ENCODE measurements around the gene KCNN3. TPM values are rescaled to one million over a fixed set of nuclear protein-coding genes. Genes with fewer than 3 reads are reported as not detected.

Gene KCNN3
- total and polyA plus RNA-seq, 2 of the 13 experiments (the other 11 are each of a cell fraction or from before 2014, with no cell fraction given): not detected

DNA sequence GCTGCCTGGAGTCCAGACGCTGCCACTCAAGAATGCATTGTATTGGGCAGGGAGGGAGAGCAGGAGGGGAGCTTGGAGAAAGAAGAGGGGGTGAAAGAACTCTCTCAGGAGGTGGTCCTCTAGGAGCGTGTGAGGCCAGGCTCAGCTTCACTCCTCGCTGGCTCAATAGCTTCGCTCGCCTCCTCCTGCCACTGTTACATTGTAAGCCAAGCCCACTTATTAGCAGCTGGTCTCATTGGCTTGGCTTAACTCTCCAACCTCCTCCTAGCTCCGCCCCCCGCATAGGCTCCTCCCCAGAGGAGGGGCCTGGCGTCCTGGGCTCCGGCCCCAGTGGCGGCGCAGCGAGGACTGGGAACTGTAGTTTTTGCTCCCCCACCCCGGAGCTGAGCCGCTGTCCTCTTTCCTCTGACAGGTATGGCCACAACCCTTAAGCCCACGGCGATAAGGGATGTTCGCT lies at the start of gene KCNN3 (continued):
- TF ChIP-seq SKIL (CRISPR knock-in tag; IDR thresholded peaks at IDR 0.05; ENCODE audit: borderline replicate concordance): no peak
- no peak for TF ChIP-seq ZNF577 (CRISPR knock-in tag; IDR thresholded peaks at IDR 0.05; ENCODE audit: borderline replicate concordance, low read depth)
- TF ChIP-seq HCFC1 (IDR thresholded peaks at IDR 0.05; ENCODE audit: low read depth, low read length): peak; percentile 70; the same call in 1 of the 2 replicates
- no peak for TF ChIP-seq HDAC2 (CRISPR knock-in tag; IDR thresholded peaks at IDR 0.05)
- no peak for TF ChIP-seq GABPA (IDR thresholded peaks at IDR 0.05; ENCODE audit: low read depth, low read length)
- peak; percentile 52; the same call in 1 of the 2 replicates for TF ChIP-seq GABPA (CRISPR knock-in tag; IDR thresholded peaks at IDR 0.05; ENCODE audit: low read depth)
- no peak for TF ChIP-seq HNRNPUL1 (IDR thresholded peaks at IDR 0.05; ENCODE audit: low read depth, low read length)
- no peak for TF ChIP-seq MEIS2 (CRISPR knock-in tag; IDR thresholded peaks at IDR 0.05)
- TF ChIP-seq AKAP8 (CRISPR knock-in tag; IDR thresholded peaks at IDR 0.05): no peak
- TF ChIP-seq CREB1 (IDR thresholded peaks at IDR 0.05): no peak
- 0 out of 2 replicates have a peak, but pooled peaks have one; percentile 16 for TF ChIP-seq CREB1 (CRISPR knock-in tag; IDR thresholded peaks at IDR 0.05)
- 0 out of 2 replicates have a peak, but pooled peaks have one; percentile 40 for TF ChIP-seq KDM2A (CRISPR knock-in tag; IDR thresholded peaks at IDR 0.05; ENCODE audit: borderline replicate concordance, low read depth)
- no peak for TF ChIP-seq NFKB2 (CRISPR knock-in tag; IDR thresholded peaks at IDR 0.05; ENCODE audit: borderline replicate concordance)
- TF ChIP-seq CHD2 (IDR thresholded peaks at IDR 0.05; ENCODE audit: low read depth, low read length): no peak
- TF ChIP-seq ZBTB10 (CRISPR knock-in tag; IDR thresholded peaks at IDR 0.05; ENCODE audit: borderline replicate concordance): no peak
- 0 out of 2 replicates have a peak, but pooled peaks have one; percentile 17 for TF ChIP-seq ZNF501 (CRISPR knock-in tag; IDR thresholded peaks at IDR 0.05)
- TF ChIP-seq ZNF670 (CRISPR knock-in tag; IDR thresholded peaks at IDR 0.05; ENCODE audit: borderline replicate concordance): no peak
- TF ChIP-seq ZNF503 (CRISPR knock-in tag; IDR thresholded peaks at IDR 0.05): no peak
- TF ChIP-seq ZNF713 (CRISPR knock-in tag; IDR thresholded peaks at IDR 0.05): no peak
- peak; percentile 60 for TF ChIP-seq GABPB1 (CRISPR knock-in tag; IDR thresholded peaks at IDR 0.05)
- 0 out of 2 replicates have a peak, but pooled peaks have one; percentile 40 for TF ChIP-seq ZNF574 (CRISPR knock-in tag; IDR thresholded peaks at IDR 0.05)
- TF ChIP-seq SIX1 (CRISPR knock-in tag; IDR thresholded peaks at IDR 0.05; ENCODE audit: borderline replicate concordance): no peak

Measured in HepG2 (cell line).